GM18507 (cell line): Measurements from ENCODE around the gene TFPI.

Source experiments
- DNase-seq: peaks from one replicate; pipeline ENCODE4 v3.0.0; 2011; ENCODE audit warnings: low read depth; ENCODE audit not compliant: insufficient read length; ENCODE audit errors: extremely low spot score
- FAIRE-seq: peaks from 2 replicates; lab custom pipeline; 2011; peaks lifted over from hg19 to GRCh38; lab: Jason Lieb, UNC

TFPI gene

GRCh38 chr2:187481543-187481942 is 72.7 kb downstream of the TFPI start:
- no peak for DNase-seq
- no peak for FAIRE-seq

- FAIRE-seq (no peak), DNase-seq (no peak)
Observed at GRCh38 chr2:187478719-187479118, 75.5 kb downstream of the TFPI start.

- no peak for FAIRE-seq
- no peak for DNase-seq
Observed at GRCh38 chr2:187477051-187477450, 77.2 kb downstream of the TFPI start.

- peak; percentile 53 for FAIRE-seq
- DNase-seq, result no peak
Observed at GRCh38 chr2:187475499-187476248, 78.6 kb downstream of the TFPI start.

GRCh38 chr2:187470698-187471097 is 83.5 kb downstream of the TFPI start:
- FAIRE-seq (no peak), DNase-seq (no peak)

- DNase-seq (no peak), FAIRE-seq (no peak)
Observed at GRCh38 chr2:187469538-187469937, 84.7 kb downstream of the TFPI start.

- DNase-seq, result no peak
- no peak for FAIRE-seq
Observed at GRCh38 chr2:187468262-187468661, 86.0 kb downstream of the TFPI start.

- no peak for FAIRE-seq
- no peak for DNase-seq
Observed at GRCh38 chr2:187466129-187466792, 88.0 kb downstream of the TFPI start.

GRCh38 chr2:187462839-187463238 is 91.4 kb downstream of the TFPI start:
- FAIRE-seq (no peak), DNase-seq (no peak)

GRCh38 chr2:187461294-187462261 is 92.7 kb downstream of the TFPI start:
- FAIRE-seq (no peak), DNase-seq (no peak)

GRCh38 chr2:187459256-187459655 is 95.0 kb downstream of the TFPI start:
- no peak for FAIRE-seq
- DNase-seq, result no peak

GRCh38 chr2:187453078-187453641 is 101.1 kb downstream of the TFPI start:
- FAIRE-seq, result no peak
- DNase-seq, result no peak

- DNase-seq (no peak), FAIRE-seq (no peak)
Observed at GRCh38 chr2:187451510-187451909, 102.7 kb downstream of the TFPI start.

GRCh38 chr2:187447336-187447735 is 106.9 kb downstream of the TFPI start:
- DNase-seq (no peak), FAIRE-seq (no peak)

GRCh38 chr2:187446711-187447110 is 107.5 kb downstream of the TFPI start:
- FAIRE-seq (no peak), DNase-seq (no peak)

GRCh38 chr2:187445051-187445450 is 109.2 kb downstream of the TFPI start:
- DNase-seq (no peak), FAIRE-seq (peak; percentile 5)

- FAIRE-seq (no peak), DNase-seq (no peak)
Observed at GRCh38 chr2:187442778-187443177, 111.5 kb downstream of the TFPI start.

GRCh38 chr2:187442378-187442777 is 111.9 kb downstream of the TFPI start:
- DNase-seq (no peak), FAIRE-seq (no peak)

GRCh38 chr2:187440101-187440675 is 114.0 kb downstream of the TFPI start:
- FAIRE-seq (no peak), DNase-seq (no peak)
